Natural killer cell (primary cell): ENCODE results near the gene ARMC8. TPM values are rescaled to one million over a fixed set of nuclear protein-coding genes. Genes with fewer than 3 reads are reported as not detected.
A peak's percentile ranks its signal among the peaks of the same experiment; 100 is the strongest.

ENCODE experiments used
- ATAC-seq, 3 donors: fragments of 150-1000 bp in 2 of 3; fragments of 200-7000 bp in 1 of 3; cut with Tn5 transposase; 1 replicate in 1 of 3; 2 replicates in 2 of 3; pipeline ENCODE4 v1.10.0; 2021; ENCODE audit warnings: mild to moderate bottlenecking in 2 of 3, moderate library complexity in 2 of 3
- DNase-seq, 2 donors: peaks; one replicate each; pipeline versions ENCODE4 v3.0.0 to v3.0.0-alpha.2; 2013 to 2021; ENCODE audit warnings: mixed read lengths in 1 of 2
- H3K27ac ChIP-seq: one replicate; pipeline ENCODE4 v1.5.1; 2013; ENCODE audit warnings: mild to moderate bottlenecking, low read length
- H3K27me3 ChIP-seq: one replicate; pipeline ENCODE4 v1.6.1; 2013; ENCODE audit warnings: low read length; ENCODE audit not compliant: control insufficient read depth, insufficient read depth
- H3K36me3 ChIP-seq: one replicate; pipeline ENCODE4 v1.6.1; 2013; ENCODE audit warnings: low read length; ENCODE audit not compliant: control insufficient read depth, insufficient read depth
- H3K4me1 ChIP-seq: one replicate; pipeline ENCODE4 v1.6.1; 2013; ENCODE audit warnings: low read length; ENCODE audit not compliant: control insufficient read depth, insufficient read depth
- H3K4me3 ChIP-seq: one replicate; pipeline ENCODE4 v1.5.1; 2013; ENCODE audit warnings: low read length
- H3K9me3 ChIP-seq: one replicate; pipeline ENCODE4 v1.6.1; 2013; ENCODE audit warnings: low read length; ENCODE audit not compliant: control insufficient read depth, insufficient read depth
- H3K27ac Mint-ChIP-seq, 2 donors: one replicate each; pipeline ENCODE4 v1.8.0; 2022; ENCODE audit warnings: mild to moderate bottlenecking in 2 of 2, mixed read lengths in 2 of 2, moderate library complexity in 1 of 2
- H3K27me3 Mint-ChIP-seq, 2 donors: one replicate each; pipeline ENCODE4 v1.8.0; 2022; ENCODE audit warnings: low read depth in 2 of 2, mixed read lengths in 2 of 2
- H3K36me3 Mint-ChIP-seq: one replicate; pipeline ENCODE4 v1.8.0; 2022; ENCODE audit warnings: mixed read lengths
- H3K4me1 Mint-ChIP-seq, 2 donors: one replicate each; pipeline ENCODE4 v1.8.0; 2022; ENCODE audit warnings: mixed read lengths in 2 of 2
- H3K4me3 Mint-ChIP-seq: one replicate; pipeline ENCODE4 v1.8.0; 2022; ENCODE audit warnings: mild to moderate bottlenecking, moderate library complexity, mixed read lengths
- H3K9me3 Mint-ChIP-seq, 2 donors: one replicate each; pipeline ENCODE4 v1.8.0; 2022; ENCODE audit warnings: mixed read lengths in 2 of 2
- WGBS: methylation state at CpG from one replicate; pipeline ENCODE4 v1.1.7; 2013; ENCODE audit warnings: missing lambda C conversion rate; ENCODE audit not compliant: insufficient coverage; 5-methylcytosine and 5-hydroxymethylcytosine counted together
- intact Hi-C: fragments of 100-400 bp; cut with micrococcal nuclease; formaldehyde crosslinking; loops from one replicate; pipeline ENCODE4 v1.14.2; 2022
- total RNA-seq, 4 donors: library from RNA; stranded (reverse); fragments of 120-200 nt in 1 of 4; gene quantifications; one replicate each; pipeline versions ENCODE4 v1.2.3 to v1.2.4, GENCODE V29; 2013 to 2022
- TF ChIP-seq, protein P1 (sequence below): fragments of 200-600 bp; IDR thresholded peaks from one replicate; pipeline ENCODE4 v1.8.0; 2022; ENCODE audit warnings: antibody characterized with exemption

Gene ARMC8
- total RNA-seq, 3 donors from 2014 or later (not counting 1 experiment from before 2014, with no cell fraction given), result 75.4 to 93.5 (median 86.4) TPM

DNA sequence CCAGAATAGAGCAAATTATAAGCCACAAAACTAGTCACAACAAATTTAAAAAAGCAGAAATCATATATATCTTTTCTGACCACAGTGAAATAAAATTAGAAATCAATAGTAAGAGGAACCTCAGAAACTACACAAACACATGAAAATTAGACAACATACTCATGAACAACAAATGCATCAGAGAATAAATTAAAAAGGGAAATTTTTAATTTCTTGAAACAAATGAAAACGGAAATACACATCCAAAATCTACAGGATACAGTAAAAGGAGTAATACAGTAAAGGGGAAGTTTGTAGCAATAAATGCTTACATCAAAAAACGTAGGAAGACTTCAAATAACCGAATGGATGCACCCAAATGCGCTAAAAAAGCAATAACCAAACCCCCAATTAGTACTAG lies 123.4 kb downstream of the ARMC8 start:
- Mint-ChIP-seq H3K27me3 (peaks cover 19 to 39% of the 10 kb centered on the region in 2 donors), H3K4me1 (no peaks in the 10 kb centered on the region), H3K27ac (no peak overlapping the region), H3K9me3 (peaks cover 8 to 20% of the 10 kb centered on the region in 2 donors), H3K4me3 (no peak overlapping the region), H3K36me3 (peaks cover 30% of the 10 kb centered on the region)
- WGBS, result 80% methylated on average over 2 of the region's 4 CpGs
- DNase-seq (no peak), ATAC-seq (no peak)
- Histone ChIP-seq H3K9me3 (peaks cover 17% of the 10 kb centered on the region), H3K4me3 (no peak overlapping the region), H3K4me1 (no peaks in the 10 kb centered on the region), H3K27ac (no peak overlapping the region), H3K27me3 (no peaks in the 10 kb centered on the region), H3K36me3 (no peaks in the 10 kb centered on the region)
- intact Hi-C loops, result no loop called here
- TF ChIP-seq, protein P1, sequence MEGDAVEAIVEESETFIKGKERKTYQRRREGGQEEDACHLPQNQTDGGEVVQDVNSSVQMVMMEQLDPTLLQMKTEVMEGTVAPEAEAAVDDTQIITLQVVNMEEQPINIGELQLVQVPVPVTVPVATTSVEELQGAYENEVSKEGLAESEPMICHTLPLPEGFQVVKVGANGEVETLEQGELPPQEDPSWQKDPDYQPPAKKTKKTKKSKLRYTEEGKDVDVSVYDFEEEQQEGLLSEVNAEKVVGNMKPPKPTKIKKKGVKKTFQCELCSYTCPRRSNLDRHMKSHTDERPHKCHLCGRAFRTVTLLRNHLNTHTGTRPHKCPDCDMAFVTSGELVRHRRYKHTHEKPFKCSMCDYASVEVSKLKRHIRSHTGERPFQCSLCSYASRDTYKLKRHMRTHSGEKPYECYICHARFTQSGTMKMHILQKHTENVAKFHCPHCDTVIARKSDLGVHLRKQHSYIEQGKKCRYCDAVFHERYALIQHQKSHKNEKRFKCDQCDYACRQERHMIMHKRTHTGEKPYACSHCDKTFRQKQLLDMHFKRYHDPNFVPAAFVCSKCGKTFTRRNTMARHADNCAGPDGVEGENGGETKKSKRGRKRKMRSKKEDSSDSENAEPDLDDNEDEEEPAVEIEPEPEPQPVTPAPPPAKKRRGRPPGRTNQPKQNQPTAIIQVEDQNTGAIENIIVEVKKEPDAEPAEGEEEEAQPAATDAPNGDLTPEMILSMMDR, result no peak

DNA sequence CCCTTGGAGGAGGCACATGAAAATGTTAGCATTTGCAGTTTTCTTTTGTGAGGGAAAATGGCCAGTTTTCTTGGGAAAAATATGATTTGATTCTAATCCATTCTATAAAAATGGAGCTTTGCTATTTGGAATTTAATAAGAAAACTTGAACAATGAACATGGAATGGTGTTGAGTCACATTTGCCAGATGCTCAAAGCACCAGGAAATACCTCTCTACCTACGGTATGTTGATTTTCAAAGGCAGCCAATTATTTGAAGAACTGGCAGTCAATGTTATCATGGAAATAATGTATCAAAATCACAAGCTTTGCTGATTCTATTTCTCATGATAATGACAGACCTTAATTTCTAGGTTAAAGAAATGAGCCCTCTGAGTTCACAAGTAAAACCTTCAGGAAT lies 127.7 kb downstream of the ARMC8 start:
- peaks cover 19 to 31% of the 10 kb centered on the region in 2 donors for H3K27me3 Mint-ChIP-seq
- peaks cover 3 to 9% of the 10 kb centered on the region in 2 donors for H3K9me3 Mint-ChIP-seq
- H3K36me3 Mint-ChIP-seq, result peaks cover 21% of the 10 kb centered on the region
- intact Hi-C loops, result no loop called here
- DNase-seq (no peak), ATAC-seq (no peak)
- no peaks in the 10 kb centered on the region for H3K4me1 ChIP-seq
- H3K4me3 Mint-ChIP-seq, result no peak overlapping the region
- TF ChIP-seq, protein P1, result no peak
- 100% methylated on average over 1 of the region's 1 CpG for WGBS
- peaks cover 1% of the 10 kb centered on the region for H3K9me3 ChIP-seq
- H3K4me3 ChIP-seq, result no peak overlapping the region
- no peak overlapping the region for H3K27ac ChIP-seq
- H3K27me3 ChIP-seq, result no peaks in the 10 kb centered on the region
- no peaks in the 10 kb centered on the region for H3K4me1 Mint-ChIP-seq
- no peak overlapping the region for H3K27ac Mint-ChIP-seq
- no peaks in the 10 kb centered on the region for H3K36me3 ChIP-seq

DNA sequence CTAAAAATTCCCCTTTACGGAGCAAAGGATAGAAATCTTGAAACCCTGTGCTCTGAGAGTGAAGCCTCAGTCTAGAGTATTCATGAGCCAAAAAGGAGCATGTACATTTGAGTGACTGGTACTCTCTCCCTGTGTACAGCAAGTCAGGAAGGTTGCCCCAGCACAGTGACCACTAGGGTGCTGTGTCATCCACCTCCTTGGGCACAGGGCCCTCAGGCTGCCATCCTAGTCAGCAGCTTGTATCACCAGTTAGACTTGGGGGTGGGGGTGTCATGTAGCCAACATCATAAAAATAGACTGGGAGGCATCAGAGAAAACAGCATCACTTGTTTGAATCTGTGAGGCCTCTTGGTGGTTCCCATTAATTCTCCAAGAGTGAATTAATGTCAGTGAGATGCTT lies 130.6 kb downstream of the ARMC8 start:
- Mint-ChIP-seq H3K27me3 (peaks cover 9 to 14% of the 10 kb centered on the region in 2 donors), H3K27ac (no peak overlapping the region), H3K4me3 (no peak overlapping the region), H3K36me3 (no peaks in the 10 kb centered on the region), H3K9me3 (no peaks in the 10 kb centered on the region), H3K4me1 (no peaks in the 10 kb centered on the region)
- Histone ChIP-seq H3K36me3 (no peaks in the 10 kb centered on the region), H3K9me3 (no peaks in the 10 kb centered on the region), H3K27me3 (no peaks in the 10 kb centered on the region), H3K4me3 (no peak overlapping the region), H3K4me1 (no peaks in the 10 kb centered on the region), H3K27ac (no peak overlapping the region)
- WGBS, result 64% methylated on average over 1 of the region's 1 CpG
- intact Hi-C loops, result no loop called here
- ATAC-seq (peak in 1 of 3 donors; percentile 31), DNase-seq (no peak)
- TF ChIP-seq, protein P1, result no peak

DNA sequence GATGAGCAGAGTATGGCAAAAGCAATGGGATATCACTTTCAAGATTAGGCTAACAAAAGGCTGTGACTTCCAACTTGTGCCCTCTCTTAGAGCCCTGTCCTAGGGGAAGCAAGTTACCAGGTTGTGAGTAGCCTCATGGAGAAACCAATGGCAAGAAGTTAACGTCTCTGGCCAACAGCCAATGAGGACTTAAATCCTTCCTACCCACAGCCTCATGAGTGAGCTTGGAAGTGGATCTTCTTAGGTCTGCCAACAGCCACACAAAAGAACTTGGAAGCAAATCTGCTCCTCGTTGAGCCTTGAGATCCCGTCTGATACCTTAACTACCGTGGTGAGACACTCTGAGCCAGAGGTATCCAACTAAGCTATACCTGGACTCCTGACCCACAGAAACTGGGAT lies 136.9 kb downstream of the ARMC8 start:
- Mint-ChIP-seq H3K4me3 (no peak overlapping the region), H3K27me3 (peaks cover 11 to 22% of the 10 kb centered on the region in 2 donors), H3K9me3 (no peaks in the 10 kb centered on the region), H3K27ac (no peak overlapping the region), H3K36me3 (no peaks in the 10 kb centered on the region), H3K4me1 (peaks cover 10 to 14% of the 10 kb centered on the region in 2 donors)
- intact Hi-C loops, result loop anchor here (10.0 kb wide), 1 partner anchor 139 kb away; the partner anchor contains the start of gene ARMC8
- no peaks in the 10 kb centered on the region for H3K4me1 ChIP-seq
- TF ChIP-seq, protein P1, result no peak
- no peak overlapping the region for H3K4me3 ChIP-seq
- no peaks in the 10 kb centered on the region for H3K9me3 ChIP-seq
- no peak for ATAC-seq
- no peak for DNase-seq
- no peaks in the 10 kb centered on the region for H3K27me3 ChIP-seq
- H3K27ac ChIP-seq, result no peak overlapping the region
- H3K36me3 ChIP-seq, result no peaks in the 10 kb centered on the region
- WGBS, result 92% methylated on average over 4 of the region's 4 CpGs
